CD4-positive, CD25-positive, alpha-beta regulatory T cell (primary cell): ENCODE data around the gene RNF144B. TPM values are rescaled to one million over a fixed set of nuclear protein-coding genes. Genes with fewer than 3 reads are reported as not detected.
A peak's percentile ranks its signal among the peaks of the same experiment; 100 is the strongest.

ENCODE experiments used
- ATAC-seq, 2 donors: fragments of 150-1000 bp; cut with Tn5 transposase; one replicate each; pipeline ENCODE4 v1.10.0; 2021; ENCODE audit warnings: low read depth in 2 of 2, moderate number of reproducible peaks in 2 of 2, moderate library complexity in 1 of 2
- DNase-seq, 3 donors: peaks; one replicate each; pipeline versions ENCODE4 v3.0.0 to v3.0.0-alpha.2; 2012 to 2022; ENCODE audit warnings: mixed read lengths in 1 of 3
- H3K27ac ChIP-seq: one replicate; pipeline ENCODE4 v1.7.0; 2013; ENCODE audit warnings: mild to moderate bottlenecking, low read length; ENCODE audit not compliant: insufficient read depth, poor library complexity, severe bottlenecking
- H3K27me3 ChIP-seq: one replicate; pipeline ENCODE4 v1.7.0; 2013; ENCODE audit warnings: low read length; ENCODE audit not compliant: control insufficient read depth, insufficient read depth
- H3K36me3 ChIP-seq: one replicate; pipeline ENCODE4 v1.7.0; 2013; ENCODE audit warnings: mild to moderate bottlenecking, low read length, moderate library complexity; ENCODE audit not compliant: control insufficient read depth, insufficient read depth
- H3K4me1 ChIP-seq: 2 replicates; pipeline ENCODE4 v1.7.0; 2013; ENCODE audit warnings: mild to moderate bottlenecking, low read length; ENCODE audit not compliant: insufficient read depth, control insufficient read depth, poor library complexity, severe bottlenecking
- H3K4me3 ChIP-seq: one replicate; pipeline ENCODE4 v1.7.0; 2013; ENCODE audit warnings: low read depth, mild to moderate bottlenecking, low read length, moderate library complexity
- H3K9me3 ChIP-seq, 2 experiments: 1 replicate in 1 of 2; 2 replicates in 1 of 2; pipeline ENCODE4 v1.7.0; 2013; ENCODE audit warnings: low read length in 2 of 2, mild to moderate bottlenecking in 1 of 2, moderate library complexity in 1 of 2; ENCODE audit not compliant: control insufficient read depth in 2 of 2
- H3K27ac Mint-ChIP-seq, 3 donors: one replicate each; pipeline ENCODE4 v1.8.0; 2020 to 2022; ENCODE audit warnings: mild to moderate bottlenecking in 3 of 3, mixed read lengths in 3 of 3, moderate library complexity in 2 of 3
- H3K27me3 Mint-ChIP-seq: one replicate; pipeline ENCODE4 v1.8.0; 2022; ENCODE audit warnings: mild to moderate bottlenecking, mixed read lengths
- H3K36me3 Mint-ChIP-seq: one replicate; pipeline ENCODE4 v1.8.0; 2020; ENCODE audit warnings: mixed read lengths
- H3K4me1 Mint-ChIP-seq, 4 donors: one replicate each; pipeline ENCODE4 v1.8.0; 2020 to 2022; ENCODE audit warnings: mixed read lengths in 4 of 4, mild to moderate bottlenecking in 1 of 4
- H3K4me3 Mint-ChIP-seq, 4 donors: one replicate each; pipeline ENCODE4 v1.8.0; 2020 to 2022; ENCODE audit warnings: mild to moderate bottlenecking in 4 of 4, mixed read lengths in 4 of 4, moderate library complexity in 3 of 4
- H3K9me3 Mint-ChIP-seq, 7 donors: one replicate each; pipeline ENCODE4 v1.8.0; 2020 to 2022; ENCODE audit warnings: mixed read lengths in 7 of 7, mild to moderate bottlenecking in 3 of 7, moderate library complexity in 2 of 7
- polyA plus RNA-seq, 4 donors: library from polyadenylated mRNA; unstranded; fragments of 300-500 nt; fragmentation: Illumina TruSeq; gene quantifications; one replicate each; pipeline ENCODE4 v1.2.3, GENCODE V29; 2021
- total RNA-seq: library from RNA; stranded (reverse); gene quantifications from one replicate; pipeline ENCODE4 v1.2.3, GENCODE V29; 2022

Gene RNF144B
- total and polyA plus RNA-seq, 5 donors from 2014 or later: 0.21 to 1.7 (median 1.1) TPM

- Histone ChIP-seq H3K27ac (no peak overlapping the region), H3K36me3 (no peaks in the 10 kb centered on the region), H3K4me1 (no peaks in the 10 kb centered on the region), H3K27me3 (no peaks in the 10 kb centered on the region), H3K9me3 (no peaks in the 10 kb centered on the region), H3K4me3 (no peak overlapping the region)
- peaks cover 0 to 4% (median 0%) of the 10 kb centered on the region in 7 donors for H3K9me3 Mint-ChIP-seq
- no peaks in the 10 kb centered on the region for H3K4me1 Mint-ChIP-seq
- no peak for ATAC-seq
- no peaks in the 10 kb centered on the region for H3K36me3 Mint-ChIP-seq
- peaks cover 13% of the 10 kb centered on the region for H3K27me3 Mint-ChIP-seq
- H3K27ac Mint-ChIP-seq: no peak overlapping the region
- no peak overlapping the region for H3K4me3 Mint-ChIP-seq
- DNase-seq: no peak
Observed at GRCh38 chr6:18491308-18492045, 104.3 kb downstream of the RNF144B start.

GRCh38 chr6:18492972-18493371 is 105.8 kb downstream of the RNF144B start:
- no peaks in the 10 kb centered on the region for H3K36me3 Mint-ChIP-seq
- ATAC-seq: no peak
- H3K27ac Mint-ChIP-seq: no peak overlapping the region
- no peaks in the 10 kb centered on the region for H3K4me1 Mint-ChIP-seq
- Histone ChIP-seq H3K4me3 (no peak overlapping the region), H3K27ac (no peak overlapping the region), H3K9me3 (no peaks in the 10 kb centered on the region), H3K36me3 (no peaks in the 10 kb centered on the region), H3K27me3 (peaks cover 3% of the 10 kb centered on the region), H3K4me1 (no peaks in the 10 kb centered on the region)
- DNase-seq: no peak
- H3K27me3 Mint-ChIP-seq: peaks cover 6% of the 10 kb centered on the region
- peaks cover 0 to 4% (median 0%) of the 10 kb centered on the region in 7 donors for H3K9me3 Mint-ChIP-seq
- H3K4me3 Mint-ChIP-seq: no peak overlapping the region

GRCh38 chr6:18493382-18493891 is 106.3 kb downstream of the RNF144B start:
- no peak for DNase-seq
- no peaks in the 10 kb centered on the region for H3K4me1 ChIP-seq
- peaks cover 7% of the 10 kb centered on the region for H3K27me3 ChIP-seq
- Mint-ChIP-seq H3K27ac (no peak overlapping the region), H3K9me3 (peaks cover 0 to 4% (median 0%) of the 10 kb centered on the region in 7 donors), H3K4me1 (no peaks in the 10 kb centered on the region), H3K36me3 (no peaks in the 10 kb centered on the region), H3K27me3 (peaks cover 6% of the 10 kb centered on the region), H3K4me3 (no peak overlapping the region)
- no peak overlapping the region for H3K27ac ChIP-seq
- H3K4me3 ChIP-seq: no peak overlapping the region
- H3K36me3 ChIP-seq: no peaks in the 10 kb centered on the region
- no peak for ATAC-seq
- H3K9me3 ChIP-seq: no peaks in the 10 kb centered on the region

GRCh38 chr6:18493925-18494324 is 106.8 kb downstream of the RNF144B start:
- H3K4me3 ChIP-seq: no peak overlapping the region
- no peaks in the 10 kb centered on the region for H3K4me1 Mint-ChIP-seq
- no peaks in the 10 kb centered on the region for H3K36me3 ChIP-seq
- H3K36me3 Mint-ChIP-seq: no peaks in the 10 kb centered on the region
- peaks cover 8% of the 10 kb centered on the region for H3K27me3 ChIP-seq
- no peaks in the 10 kb centered on the region for H3K9me3 ChIP-seq
- H3K27ac Mint-ChIP-seq: no peak overlapping the region
- DNase-seq: no peak
- H3K4me1 ChIP-seq: no peaks in the 10 kb centered on the region
- no peak for ATAC-seq
- peaks cover 0 to 4% (median 0%) of the 10 kb centered on the region in 7 donors for H3K9me3 Mint-ChIP-seq
- H3K4me3 Mint-ChIP-seq: no peak overlapping the region
- peaks cover 6% of the 10 kb centered on the region for H3K27me3 Mint-ChIP-seq
- no peak overlapping the region for H3K27ac ChIP-seq

- Histone ChIP-seq H3K9me3 (no peaks in the 10 kb centered on the region), H3K4me3 (no peak overlapping the region), H3K4me1 (no peaks in the 10 kb centered on the region), H3K27me3 (peaks cover 8% of the 10 kb centered on the region), H3K36me3 (no peaks in the 10 kb centered on the region), H3K27ac (no peak overlapping the region)
- peaks cover 0 to 4% (median 0%) of the 10 kb centered on the region in 7 donors for H3K9me3 Mint-ChIP-seq
- H3K27ac Mint-ChIP-seq: peak overlapping the region in 1 of 3 donors; percentile 54
- no peaks in the 10 kb centered on the region for H3K4me1 Mint-ChIP-seq
- ATAC-seq (no peak), DNase-seq (no peak)
- no peak overlapping the region for H3K4me3 Mint-ChIP-seq
- peaks cover 6% of the 10 kb centered on the region for H3K27me3 Mint-ChIP-seq
- H3K36me3 Mint-ChIP-seq: no peaks in the 10 kb centered on the region
Observed at GRCh38 chr6:18495236-18495635, 108.1 kb downstream of the RNF144B start.

GRCh38 chr6:18496462-18496861 is 109.3 kb downstream of the RNF144B start:
- no peaks in the 10 kb centered on the region for H3K4me1 Mint-ChIP-seq
- no peaks in the 10 kb centered on the region for H3K36me3 Mint-ChIP-seq
- peaks cover 0 to 4% (median 0%) of the 10 kb centered on the region in 7 donors for H3K9me3 Mint-ChIP-seq
- ATAC-seq (no peak), DNase-seq (no peak)
- Histone ChIP-seq H3K4me3 (no peak overlapping the region), H3K4me1 (no peaks in the 10 kb centered on the region), H3K9me3 (no peaks in the 10 kb centered on the region), H3K27ac (no peak overlapping the region), H3K36me3 (no peaks in the 10 kb centered on the region), H3K27me3 (peaks cover 8% of the 10 kb centered on the region)
- H3K4me3 Mint-ChIP-seq: no peak overlapping the region
- H3K27me3 Mint-ChIP-seq: peaks cover 6% of the 10 kb centered on the region
- no peak overlapping the region for H3K27ac Mint-ChIP-seq

GRCh38 chr6:18497006-18497405 is 109.9 kb downstream of the RNF144B start:
- H3K27ac Mint-ChIP-seq: no peak overlapping the region
- Histone ChIP-seq H3K4me3 (no peak overlapping the region), H3K9me3 (no peaks in the 10 kb centered on the region), H3K4me1 (no peaks in the 10 kb centered on the region), H3K27ac (no peak overlapping the region), H3K36me3 (no peaks in the 10 kb centered on the region), H3K27me3 (peaks cover 8% of the 10 kb centered on the region)
- no peaks in the 10 kb centered on the region for H3K36me3 Mint-ChIP-seq
- no peak overlapping the region for H3K4me3 Mint-ChIP-seq
- no peak for ATAC-seq
- H3K9me3 Mint-ChIP-seq: peaks cover 0 to 4% (median 0%) of the 10 kb centered on the region in 7 donors
- peaks cover 10% of the 10 kb centered on the region for H3K27me3 Mint-ChIP-seq
- DNase-seq: no peak
- H3K4me1 Mint-ChIP-seq: no peaks in the 10 kb centered on the region

- Mint-ChIP-seq H3K4me1 (no peaks in the 10 kb centered on the region), H3K4me3 (no peak overlapping the region), H3K27me3 (peaks cover 11% of the 10 kb centered on the region), H3K27ac (no peak overlapping the region), H3K9me3 (no peaks in the 10 kb centered on the region), H3K36me3 (no peaks in the 10 kb centered on the region)
- no peak overlapping the region for H3K4me3 ChIP-seq
- no peak overlapping the region for H3K27ac ChIP-seq
- H3K36me3 ChIP-seq: no peaks in the 10 kb centered on the region
- no peaks in the 10 kb centered on the region for H3K9me3 ChIP-seq
- H3K27me3 ChIP-seq: peaks cover 8% of the 10 kb centered on the region
- no peaks in the 10 kb centered on the region for H3K4me1 ChIP-seq
- no peak for DNase-seq
- no peak for ATAC-seq
Observed at GRCh38 chr6:18498408-18498807, 111.3 kb downstream of the RNF144B start.
